IMR-90 (cell line): ENCODE measurements around the gene TUBGCP6. TPM values are rescaled to one million over a fixed set of nuclear protein-coding genes. Genes with fewer than 3 reads are reported as not detected.

ENCODE experiments used
- ATAC-seq: fragments of 200-7000 bp; cut with Tn5 transposase; 2 replicates; pipeline ENCODE4 v1.9.1; 2020; ENCODE audit warnings: low read depth, mild to moderate bottlenecking, moderate library complexity
- BruUV-seq: library from RNA; stranded (reverse); fragments of 400-500 nt; replicated peaks from 2 replicates; lab custom pipeline; 2021; lab: Mats Ljungman, UMichigan
- CTCF ChIA-PET: fragments of 300-600 bp; formaldehyde crosslinking; extraction: SDS; loops from one replicate; lab custom pipeline; 2021; ENCODE audit warnings: antibody characterized with exemption; lab: Yijun Ruan, JAX
- POLR2A ChIA-PET: fragments of 300-600 bp; sonication (Branson Sonifier 250); formaldehyde crosslinking; loops from one replicate; lab custom pipeline; 2022; ENCODE audit warnings: antibody characterized with exemption; ENCODE audit not compliant: unreplicated experiment; lab: Charles Lee
- DNase-seq: peaks from one replicate; pipeline ENCODE4 v3.0.0; 2013
- H2AFZ ChIP-seq: replicated peaks from 2 replicates; pipeline ENCODE3; 2013; ENCODE audit warnings: low read length, mild to moderate bottlenecking; ENCODE audit not compliant: poor library complexity
- H2AK5ac ChIP-seq: 2 replicates; pipeline ENCODE4 v1.6.1; 2013; ENCODE audit warnings: low read depth, low read length, inconsistent platforms
- H2AK9ac ChIP-seq: replicated peaks from 2 replicates; pipeline ENCODE3; 2013; ENCODE audit warnings: mild to moderate bottlenecking, low read depth, low read length, moderate library complexity; ENCODE audit not compliant: poor library complexity
- H2BK120ac ChIP-seq: 2 replicates; pipeline ENCODE4 v1.6.1; 2013; ENCODE audit warnings: low read depth, low read length, inconsistent platforms
- H2BK15ac ChIP-seq: 3 replicates; pipeline ENCODE4 v1.6.1; 2013; ENCODE audit warnings: low read depth, low read length, inconsistent platforms
- H2BK20ac ChIP-seq: 2 replicates; pipeline ENCODE4 v1.6.1; 2013; ENCODE audit warnings: low read depth, mild to moderate bottlenecking, inconsistent platforms, low read length, moderate library complexity
- H2BK5ac ChIP-seq: 2 replicates; pipeline ENCODE4 v1.6.1; 2013; ENCODE audit warnings: mild to moderate bottlenecking, low read depth, low read length, inconsistent platforms; ENCODE audit not compliant: poor library complexity, severe bottlenecking
- H3K14ac ChIP-seq: replicated peaks from 2 replicates; pipeline ENCODE4 v1.6.1; 2013; ENCODE audit warnings: low read depth, low read length, inconsistent platforms
- H3K18ac ChIP-seq: 2 replicates; pipeline ENCODE4 v1.6.1; 2013; ENCODE audit warnings: low read depth, low read length, control low read depth
- H3K23ac ChIP-seq: 2 replicates; pipeline ENCODE4 v1.6.1; 2013; ENCODE audit warnings: low read depth, low read length, inconsistent platforms
- H3K27ac ChIP-seq: 2 replicates; pipeline ENCODE4 v1.5.1; 2013; ENCODE audit warnings: mild to moderate bottlenecking, control low read depth, low read length; ENCODE audit not compliant: insufficient read depth
- H3K27me3 ChIP-seq: 2 replicates; pipeline ENCODE4 v1.6.1; 2013; ENCODE audit warnings: low read length; ENCODE audit not compliant: control insufficient read depth, insufficient read depth
- H3K36me3 ChIP-seq: 2 replicates; pipeline ENCODE4 v1.6.1; 2013; ENCODE audit warnings: low read length, mixed read lengths; ENCODE audit not compliant: control insufficient read depth, insufficient read depth
- H3K4ac ChIP-seq: 2 replicates; pipeline ENCODE4 v1.6.1; 2013; ENCODE audit warnings: low read depth, low read length, inconsistent platforms
- H3K4me1 ChIP-seq: 2 replicates; pipeline ENCODE4 v1.6.1; 2013; ENCODE audit warnings: low read length, mixed read lengths; ENCODE audit not compliant: control insufficient read depth, insufficient read depth
- H3K4me2 ChIP-seq: 2 replicates; pipeline ENCODE4 v1.6.1; 2013; ENCODE audit warnings: low read depth, mild to moderate bottlenecking, control low read depth, low read length, moderate library complexity
- H3K4me3 ChIP-seq: 2 replicates; pipeline ENCODE4 v1.5.1; 2013; ENCODE audit warnings: low read depth, mild to moderate bottlenecking, control low read depth, low read length, moderate library complexity; ENCODE audit not compliant: insufficient read depth
- H3K56ac ChIP-seq: 2 replicates; pipeline ENCODE4 v1.6.1; 2013; ENCODE audit warnings: low read length, inconsistent platforms; ENCODE audit not compliant: insufficient read depth; ENCODE audit errors: extremely low read depth
- H3K79me1 ChIP-seq, 2 experiments: 2 replicates each; pipeline ENCODE4 v1.6.1; 2013; ENCODE audit warnings: low read length in 2 of 2, inconsistent platforms in 1 of 2, low read depth in 1 of 2
- H3K9ac ChIP-seq: 2 replicates; pipeline ENCODE4 v1.6.1; 2013; ENCODE audit warnings: low read depth, low read length, control low read depth
- H3K9me1 ChIP-seq: 2 replicates; pipeline ENCODE4 v1.6.1; 2013; ENCODE audit warnings: low read length, inconsistent platforms; ENCODE audit not compliant: insufficient read depth
- H3K9me3 ChIP-seq: 2 replicates; pipeline ENCODE4 v1.6.1; 2013; ENCODE audit warnings: low read length; ENCODE audit not compliant: control insufficient read depth, insufficient read depth
- H4K20me1 ChIP-seq: 2 replicates; pipeline ENCODE4 v1.6.1; 2013; ENCODE audit warnings: low read length, inconsistent platforms; ENCODE audit not compliant: insufficient read depth
- H4K5ac ChIP-seq: 2 replicates; pipeline ENCODE4 v1.6.1; 2013; ENCODE audit warnings: mild to moderate bottlenecking, low read depth, low read length, control low read depth
- H4K8ac ChIP-seq, 2 experiments: 2 replicates each; pipeline ENCODE4 v1.6.1; 2013; ENCODE audit warnings: low read depth in 2 of 2, low read length in 2 of 2, control low read depth in 1 of 2, inconsistent platforms in 1 of 2
- H4K91ac ChIP-seq: 2 replicates; pipeline ENCODE4 v1.6.1; 2013; ENCODE audit warnings: low read depth, low read length, inconsistent platforms; ENCODE audit not compliant: insufficient read depth
- BHLHE40 ChIP-seq: fragments of 150-350 bp; IDR thresholded peaks from 2 replicates; pipeline ENCODE4 v1.6.1; 2016; ENCODE audit warnings: mild to moderate bottlenecking, low read depth, low read length
- CHD1 ChIP-seq: IDR thresholded peaks from 2 replicates; pipeline ENCODE4 v1.6.1; 2012; ENCODE audit warnings: low read depth, low read length, improper control_type of control experiment
- CTCF ChIP-seq: conservative IDR thresholded peaks from 2 replicates; pipeline ENCODE4 v1.5.1; 2012; ENCODE audit warnings: mild to moderate bottlenecking, low read depth, low read length, improper control_type of control experiment
- MAFK ChIP-seq: IDR thresholded peaks from 2 replicates; pipeline ENCODE4 v1.6.1; 2012; ENCODE audit warnings: low read depth, low read length, improper control_type of control experiment
- MXI1 ChIP-seq: IDR thresholded peaks from 2 replicates; pipeline ENCODE4 v1.6.1; 2012; ENCODE audit warnings: low read depth, mild to moderate bottlenecking, low read length, moderate library complexity, borderline replicate concordance
- NFE2L2 ChIP-seq: fragments of 150-350 bp; IDR thresholded peaks from 2 replicates; pipeline ENCODE4 v1.6.1; 2016; ENCODE audit warnings: low read depth, mild to moderate bottlenecking, low read length
- POLR2A ChIP-seq: IDR thresholded peaks from 2 replicates; pipeline ENCODE4 v1.6.1; 2012; ENCODE audit warnings: mild to moderate bottlenecking, low read depth, low read length
- RFX5 ChIP-seq: IDR thresholded peaks from 2 replicates; pipeline ENCODE4 v1.8.0; 2012; ENCODE audit warnings: low read depth, mild to moderate bottlenecking, low read length, moderate library complexity
- USF2 ChIP-seq: fragments of 150-350 bp; IDR thresholded peaks from 2 replicates; pipeline ENCODE4 v1.6.1; 2017; ENCODE audit warnings: mild to moderate bottlenecking, antibody characterized with exemption, low read length, low read depth
- WGBS, 2 experiments: methylation state at CpG; one replicate each; pipeline versions ENCODE4 v1.1.5 to v1.1.7; 2013; ENCODE audit warnings: missing lambda C conversion rate in 2 of 2; ENCODE audit not compliant: insufficient read length in 1 of 2; ENCODE audit errors: extremely low coverage in 2 of 2; 5-methylcytosine and 5-hydroxymethylcytosine counted together
- dilution Hi-C: fragments of 300-500 bp; cut with HindIII; formaldehyde crosslinking; loops from one replicate; pipeline ENCODE4 v1.14.3; 2018; ENCODE audit warnings: low sequenced_read_pairs; ENCODE audit not compliant: unreplicated experiment
- in situ Hi-C: fragments of 300-500 bp; cut with MboI; formaldehyde crosslinking; loops from 3 replicates; pipeline ENCODE4 v1.14.3; 2019; ENCODE audit warnings: low sequenced_read_pairs, inconsistent platforms, mixed read lengths
- intact Hi-C: fragments of 100-400 bp; cut with micrococcal nuclease; formaldehyde crosslinking; loops from 2 replicates; pipeline ENCODE4 v1.10.0; 2022
- polyA plus RNA-seq, 3 experiments: library from polyadenylated mRNA; depleted of rRNA; stranded (reverse); fragments of >200 nt; gene quantifications; 2 replicates each; pipeline ENCODE4 v1.2.3, GENCODE V29; 2012; ENCODE audit warnings: low replicate concordance in 1 of 3
- total RNA-seq: library from RNA; depleted of rRNA; stranded (reverse); fragments of >200 nt; gene quantifications from 2 replicates; pipeline ENCODE4 v1.2.3, GENCODE V29; 2012

Gene TUBGCP6
- total and polyA plus RNA-seq, 2 of the 4 experiments (the other 2 are of a cell fraction), result 10.8 to 28.6 TPM

- H4K91ac ChIP-seq, result no peak overlapping the region
- intact Hi-C loops (no loop called here), dilution Hi-C loops (no loop called here), in situ Hi-C loops (no loop called here)
- no peak overlapping the region for H3K27ac ChIP-seq
- TF ChIP-seq MAFK, result no peak
- TF ChIP-seq BHLHE40, result no peak
- no peak for TF ChIP-seq RFX5
- no peak for TF ChIP-seq CHD1
- no peak for TF ChIP-seq NFE2L2
- no peak for TF ChIP-seq CTCF
- TF ChIP-seq POLR2A, result no peak
- no peak for TF ChIP-seq USF2
- no peak for TF ChIP-seq MXI1
- 0 out of 2 replicates have a peak, but pooled peaks cover 2% of the 10 kb centered on the region for H3K9me1 ChIP-seq
- ATAC-seq (no peak), DNase-seq (no peak)
- H2AK9ac ChIP-seq, result no peak overlapping the region
- no peak overlapping the region for H4K5ac ChIP-seq
- BruUV-seq, result no TSS peak
- H3K14ac ChIP-seq, result no peak overlapping the region
- H3K56ac ChIP-seq, result no peak overlapping the region
- no peak overlapping the region for H3K9ac ChIP-seq
- no peak overlapping the region for H3K4me3 ChIP-seq
- no peak overlapping the region for H2AK5ac ChIP-seq
- peaks cover 21 to 31% of the 10 kb centered on the region in 2 experiments for H3K79me1 ChIP-seq
- ChIA-PET CTCF (no interaction called here), POLR2A (no interaction called here)
- H2BK120ac ChIP-seq, result no peak overlapping the region
- H2BK15ac ChIP-seq, result no peak overlapping the region
- no peak overlapping the region for H3K23ac ChIP-seq
- H3K27me3 ChIP-seq, result no peaks in the 10 kb centered on the region
- peaks cover 31% of the 10 kb centered on the region for H3K36me3 ChIP-seq
- no peak overlapping the region for H2BK5ac ChIP-seq
- WGBS, 2 experiments, result 95% methylated on average over 38 of the region's 61 CpGs; no CpG with 5 or more reads in 1 of the 2 experiments
- H4K20me1 ChIP-seq, result peaks cover 17% of the 10 kb centered on the region
- H3K9me3 ChIP-seq, result no peaks in the 10 kb centered on the region
- no peak overlapping the region for H3K4ac ChIP-seq
- no peak overlapping the region for H2AFZ ChIP-seq
- H4K8ac ChIP-seq, result no peak overlapping the region
- H3K18ac ChIP-seq, result no peak overlapping the region
- H3K4me1 ChIP-seq, result peaks cover 4% of the 10 kb centered on the region; the same call in 1 of the 2 replicates
- no peak overlapping the region for H2BK20ac ChIP-seq
- no peak overlapping the region for H3K4me2 ChIP-seq
These were observed 46.8 kb downstream of the TUBGCP6 start for GRCh38 chr22:50197856-50198623.
